Prostate gland (tissue), 2 donors: Measurements from ENCODE around the gene GAREM2. TPM values are rescaled to one million over a fixed set of nuclear protein-coding genes. Genes with fewer than 3 reads are reported as not detected.

Source experiments
- DNase-seq: peaks from one replicate; pipeline ENCODE4 v3.0.0-alpha.2; 2019; ENCODE audit warnings: low spot score
- H3K27ac ChIP-seq, 2 donors: fragments of 200-600 bp; sonication (generic); 2 replicates each; pipeline ENCODE4 v1.5.1; 2017 to 2019
- H3K27me3 ChIP-seq: fragments of 200-600 bp; sonication (generic); replicated peaks from 2 replicates; pipeline ENCODE4 v1.5.1; 2019; ENCODE audit not compliant: insufficient read depth
- H3K36me3 ChIP-seq, 2 donors: fragments of 200-600 bp; sonication (generic); 1 replicate in 1 of 2; 2 replicates in 1 of 2; pipeline versions ENCODE4 v1.5.1 to v1.8.1; 2017 to 2019
- H3K4me1 ChIP-seq: fragments of 200-600 bp; sonication (generic); replicated peaks from 2 replicates; pipeline ENCODE4 v1.5.1; 2019
- H3K4me3 ChIP-seq, 2 donors: fragments of 200-600 bp; sonication (generic); 2 replicates each; pipeline ENCODE4 v1.5.1; 2017 to 2019
- H3K9me3 ChIP-seq: fragments of 200-600 bp; sonication (generic); 2 replicates; pipeline ENCODE4 v1.5.1; 2017
- POLR2A ChIP-seq: fragments of 450-650 bp; IDR thresholded peaks from one replicate; pipeline ENCODE4 v1.6.1; 2016; ENCODE audit warnings: antibody characterized with exemption, mild to moderate bottlenecking
- POLR2AphosphoS5 ChIP-seq: sonication (generic); formaldehyde crosslinking; IDR thresholded peaks from one replicate; pipeline ENCODE4 v1.6.1; 2017; ENCODE audit warnings: antibody characterized with exemption
- WGBS: methylation state at CpG from one replicate; pipeline ENCODE4 v1.1.5; 2018; 5-methylcytosine and 5-hydroxymethylcytosine counted together
- intact Hi-C: fragments of 100-400 bp; cut with DNase I; formaldehyde crosslinking; loops from one replicate; pipeline ENCODE4 v1.14.2; 2022
- total RNA-seq, 2 donors: library from RNA; depleted of rRNA; stranded (reverse); fragments of >200 nt; gene quantifications; one replicate each; pipeline ENCODE4 v1.1.0, GENCODE V29; 2016
- TF ChIP-seq, protein P1 (sequence below), 4 experiments: fragments of 200-600 bp in 2 of 4; fragments of 450-650 bp in 2 of 4; sonication (generic) in 2 of 4; IDR thresholded peaks; 1 replicate in 3 of 4; 2 replicates in 1 of 4; pipeline ENCODE4 v1.5.1; 2016 to 2019; ENCODE audit warnings: antibody characterized with exemption in 4 of 4, mild to moderate bottlenecking in 2 of 4, moderate library complexity in 2 of 4

Gene GAREM2
- total RNA-seq, 2 donors from 2014 or later = 3.5 TPM

DNA sequence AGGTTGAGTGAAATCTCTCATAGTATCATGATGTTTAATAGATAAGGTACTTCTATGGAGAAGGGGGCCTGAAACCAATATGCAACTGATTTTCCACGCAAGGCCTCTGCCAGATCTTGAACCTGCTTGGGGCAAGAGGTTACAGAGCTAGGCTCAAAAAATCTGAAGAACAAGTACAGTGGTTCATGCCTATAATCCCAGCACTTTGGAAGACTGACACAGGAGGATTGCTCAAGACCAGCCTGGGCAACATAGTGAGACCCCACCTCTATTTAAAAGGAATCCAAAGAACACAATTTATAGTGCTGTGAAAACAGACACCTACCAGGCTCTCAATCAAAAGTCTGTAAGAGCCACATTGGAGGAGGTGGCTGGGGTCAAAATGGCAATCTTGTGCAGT is 42.9 kb downstream of the GAREM2 start:
- TF ChIP-seq POLR2AphosphoS5 (no peak), POLR2A (no peak)
- TF ChIP-seq, protein P1, sequence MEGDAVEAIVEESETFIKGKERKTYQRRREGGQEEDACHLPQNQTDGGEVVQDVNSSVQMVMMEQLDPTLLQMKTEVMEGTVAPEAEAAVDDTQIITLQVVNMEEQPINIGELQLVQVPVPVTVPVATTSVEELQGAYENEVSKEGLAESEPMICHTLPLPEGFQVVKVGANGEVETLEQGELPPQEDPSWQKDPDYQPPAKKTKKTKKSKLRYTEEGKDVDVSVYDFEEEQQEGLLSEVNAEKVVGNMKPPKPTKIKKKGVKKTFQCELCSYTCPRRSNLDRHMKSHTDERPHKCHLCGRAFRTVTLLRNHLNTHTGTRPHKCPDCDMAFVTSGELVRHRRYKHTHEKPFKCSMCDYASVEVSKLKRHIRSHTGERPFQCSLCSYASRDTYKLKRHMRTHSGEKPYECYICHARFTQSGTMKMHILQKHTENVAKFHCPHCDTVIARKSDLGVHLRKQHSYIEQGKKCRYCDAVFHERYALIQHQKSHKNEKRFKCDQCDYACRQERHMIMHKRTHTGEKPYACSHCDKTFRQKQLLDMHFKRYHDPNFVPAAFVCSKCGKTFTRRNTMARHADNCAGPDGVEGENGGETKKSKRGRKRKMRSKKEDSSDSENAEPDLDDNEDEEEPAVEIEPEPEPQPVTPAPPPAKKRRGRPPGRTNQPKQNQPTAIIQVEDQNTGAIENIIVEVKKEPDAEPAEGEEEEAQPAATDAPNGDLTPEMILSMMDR (IDR thresholded peaks at IDR 0.05) = no peak
- H3K36me3 ChIP-seq = peaks cover 0 to 6% of the 10 kb centered on the region in 2 donors

DNA sequence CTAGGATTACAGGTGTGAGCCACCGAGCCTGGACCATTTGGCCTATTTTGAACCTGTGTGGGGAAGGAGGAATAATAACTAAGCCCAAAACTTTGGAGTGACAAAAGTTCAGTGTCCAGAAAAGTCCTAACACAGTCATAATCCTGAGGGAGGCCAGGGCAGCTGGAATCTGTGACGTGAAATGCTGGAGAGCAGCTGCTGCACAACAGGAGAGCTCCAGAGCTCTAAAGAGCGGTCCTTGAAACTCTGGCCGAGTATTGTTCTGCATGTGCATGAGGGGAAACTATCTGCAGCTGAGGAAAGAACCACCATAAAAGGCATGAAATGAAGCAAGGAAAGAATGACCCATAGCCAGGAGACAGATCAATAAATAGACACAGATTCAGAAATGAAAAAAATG is 43.7 kb downstream of the GAREM2 start:
- Histone ChIP-seq H3K9me3 (no peaks in the 10 kb centered on the region), H3K27me3 (no peaks in the 10 kb centered on the region), H3K36me3 (peaks cover 0 to 6% of the 10 kb centered on the region in 2 donors), H3K4me3 (no peak overlapping the region), H3K27ac (no peak overlapping the region), H3K4me1 (no peaks in the 10 kb centered on the region)
- intact Hi-C loops = no loop called here
- no peak for TF ChIP-seq POLR2AphosphoS5
- TF ChIP-seq, protein P1 (IDR thresholded peaks at IDR 0.05) = no peak
- 98% methylated on average over 4 of the region's 4 CpGs for WGBS
- DNase-seq = no peak

More for the DNA sequence above, 42.9 kb downstream of the GAREM2 start:
- H3K27me3 ChIP-seq = no peaks in the 10 kb centered on the region
- WGBS = 100% methylated on average over 1 of the region's 1 CpG
- H3K4me1 ChIP-seq = no peaks in the 10 kb centered on the region
- H3K4me3 ChIP-seq = no peak overlapping the region
- no peak for DNase-seq
- intact Hi-C loops = no loop called here
- no peaks in the 10 kb centered on the region for H3K9me3 ChIP-seq
- H3K27ac ChIP-seq = no peak overlapping the region

DNA sequence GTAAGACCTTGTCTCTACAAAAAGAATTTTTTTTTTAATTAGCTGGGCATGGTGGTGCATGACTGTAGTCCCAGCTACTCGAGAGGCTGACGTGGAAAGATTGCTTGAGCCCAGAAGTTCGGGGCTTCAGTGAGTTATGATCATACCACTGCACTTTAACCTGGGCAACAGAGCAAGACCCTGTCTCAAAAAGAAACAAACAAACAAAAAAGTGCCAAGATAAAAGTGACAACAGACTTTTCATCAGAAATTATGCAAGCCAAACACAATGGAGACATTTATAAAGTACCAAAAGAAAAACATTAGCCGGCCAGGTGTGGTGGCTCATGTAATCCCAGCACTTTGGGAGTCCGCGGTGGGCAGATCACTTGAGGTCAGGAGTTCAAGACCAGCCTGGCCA is 44.8 kb downstream of the GAREM2 start:
- no peaks in the 10 kb centered on the region for H3K27me3 ChIP-seq
- peaks cover 0 to 6% of the 10 kb centered on the region in 2 donors for H3K36me3 ChIP-seq
- no peak overlapping the region for H3K4me3 ChIP-seq
- 83% methylated on average over 6 of the region's 6 CpGs for WGBS
- H3K27ac ChIP-seq = no peak overlapping the region
- no peak for TF ChIP-seq POLR2A
- TF ChIP-seq, protein P1 (IDR thresholded peaks at IDR 0.05) = no peak
- no peak for TF ChIP-seq POLR2AphosphoS5
- H3K9me3 ChIP-seq = no peaks in the 10 kb centered on the region
- intact Hi-C loops = no loop called here
- no peaks in the 10 kb centered on the region for H3K4me1 ChIP-seq
- no peak for DNase-seq

DNA sequence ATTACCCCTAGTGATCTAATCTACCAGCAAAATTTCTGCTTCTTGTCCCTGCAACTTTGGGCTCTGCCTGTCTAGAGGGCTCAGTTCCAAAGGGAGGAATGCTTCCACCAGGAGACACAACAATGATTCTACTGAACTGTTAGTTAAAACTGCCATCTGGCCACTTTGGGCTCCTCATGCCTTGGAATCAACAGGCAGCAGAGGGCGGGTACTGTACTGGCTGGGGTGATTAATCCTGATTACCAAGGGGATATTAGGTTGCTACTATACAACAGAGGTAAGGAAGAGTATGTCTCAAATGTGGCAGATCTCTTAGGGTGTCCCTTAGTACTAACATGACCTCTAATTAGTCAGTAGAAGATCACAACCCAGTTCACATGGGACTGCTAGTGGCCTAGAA is 50.1 kb downstream of the GAREM2 start:
- H3K4me3 ChIP-seq = no peak overlapping the region
- no peak overlapping the region for H3K27ac ChIP-seq
- intact Hi-C loops = no loop called here
- no peak for TF ChIP-seq POLR2AphosphoS5
- TF ChIP-seq, protein P1 (IDR thresholded peaks at IDR 0.05) = no peak
- H3K9me3 ChIP-seq = no peaks in the 10 kb centered on the region
- no peaks in the 10 kb centered on the region for H3K4me1 ChIP-seq
- DNase-seq = no peak
- no peaks in the 10 kb centered on the region for H3K27me3 ChIP-seq
- WGBS = 100% methylated on average over 1 of the region's 1 CpG
- no peaks in the 10 kb centered on the region for H3K36me3 ChIP-seq

DNA sequence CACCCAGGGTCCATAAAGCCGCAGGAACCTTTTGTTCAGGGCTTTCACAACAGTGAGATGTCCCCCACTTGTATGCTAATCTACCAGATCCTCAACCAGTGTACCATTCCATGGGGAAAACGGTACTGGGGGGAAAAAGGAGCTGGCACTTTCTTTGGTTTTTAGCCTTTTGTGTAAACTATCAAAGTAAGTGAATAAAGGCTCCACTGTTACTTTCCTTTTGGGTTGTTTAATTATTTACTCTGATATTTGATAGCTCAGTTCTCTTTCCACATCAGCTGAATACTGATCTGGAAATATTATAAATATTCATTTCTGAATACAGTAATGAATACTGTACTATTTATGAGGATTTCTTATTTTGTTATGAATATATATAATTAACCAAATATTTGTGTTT is 51.2 kb downstream of the GAREM2 start:
- TF ChIP-seq, protein P1 (IDR thresholded peaks at IDR 0.05) = no peak
- TF ChIP-seq POLR2A = no peak
- no peak for TF ChIP-seq POLR2AphosphoS5
- 63% methylated on average over 2 of the region's 2 CpGs for WGBS
- no peaks in the 10 kb centered on the region for H3K4me1 ChIP-seq
- no peaks in the 10 kb centered on the region for H3K27me3 ChIP-seq
- peaks cover 0 to 5% of the 10 kb centered on the region in 2 donors for H3K36me3 ChIP-seq
- H3K4me3 ChIP-seq = no peak overlapping the region
- H3K9me3 ChIP-seq = no peaks in the 10 kb centered on the region
- DNase-seq = no peak
- H3K27ac ChIP-seq = no peak overlapping the region
- intact Hi-C loops = no loop called here
